Body of pancreas (tissue), 4 donors: ENCODE results near the gene ZNF775. TPM values are rescaled to one million over a fixed set of nuclear protein-coding genes. Genes with fewer than 3 reads are reported as not detected.

Source experiments
- ATAC-seq: fragments of 150-250 bp; one replicate; pipeline ENCODE4 v1.9.1; 2016
- DNase-seq, 4 donors: peaks; one replicate each; pipeline ENCODE4 v3.0.0-alpha.2; 2019
- H3K27ac ChIP-seq, 4 donors: fragments of 200-600 bp; sonication (generic); 1 replicate in 3 of 4; 2 replicates in 1 of 4; pipeline versions ENCODE4 v1.5.1 to v1.6.1; 2016 to 2019; ENCODE audit warnings: mild to moderate bottlenecking in 1 of 4, mixed read lengths in 1 of 4, moderate library complexity in 1 of 4
- H3K27me3 ChIP-seq, 2 donors: fragments of 200-600 bp; sonication (generic); one replicate each; pipeline ENCODE4 v1.6.0; 2016; ENCODE audit warnings: mild to moderate bottlenecking in 1 of 2
- H3K36me3 ChIP-seq, 2 donors: fragments of 200-600 bp; sonication (generic); replicated peaks in 1 of 2; 2 replicates each; pipeline ENCODE4 v1.5.1; 2016; ENCODE audit warnings: low read depth in 2 of 2; ENCODE audit not compliant: insufficient read depth in 1 of 2
- H3K4me1 ChIP-seq: fragments of 200-600 bp; sonication (generic); one replicate; pipeline ENCODE4 v1.6.0; 2016
- H3K4me3 ChIP-seq, 2 donors: fragments of 200-600 bp; sonication (generic); 1 replicate in 1 of 2; 2 replicates in 1 of 2; pipeline ENCODE4 v1.5.1; 2016 to 2019
- H3K9me3 ChIP-seq, 3 donors: fragments of 200-600 bp; sonication (generic); 1 replicate in 2 of 3; 2 replicates in 1 of 3; pipeline ENCODE4 v1.5.1; 2016
- POLR2A ChIP-seq, 3 donors: fragments of 450-650 bp; IDR thresholded peaks; one replicate each; pipeline ENCODE4 v1.6.1; 2016; ENCODE audit warnings: antibody characterized with exemption in 3 of 3, mild to moderate bottlenecking in 2 of 3
- WGBS, 2 donors: methylation state at CpG; one replicate each; pipeline ENCODE4 v1.1.5; 2017; 5-methylcytosine and 5-hydroxymethylcytosine counted together
- intact Hi-C: fragments of 100-400 bp; cut with DNase I; formaldehyde crosslinking; loops from one replicate; pipeline ENCODE4 v1.15.1; 2023
- total RNA-seq, 2 donors: library from RNA; depleted of rRNA; stranded (reverse); fragments of >200 nt; gene quantifications; one replicate each; pipeline ENCODE4 v1.1.0, GENCODE V29; 2016
- TF ChIP-seq, protein P1 (sequence below), 7 experiments: fragments of 450-650 bp in 4 of 7; fragments of 200-600 bp in 3 of 7; sonication (generic) in 3 of 7; IDR thresholded peaks; one replicate each; pipeline ENCODE4 v1.5.1; 2016 to 2019; ENCODE audit warnings: antibody characterized with exemption in 7 of 7

Gene ZNF775
- total RNA-seq, 2 donors from 2014 or later = 6.0 to 10.2 TPM

GRCh38 chr7:150390205-150390604 is 11.1 kb downstream of the ZNF775 start:
- TF ChIP-seq, protein P1, sequence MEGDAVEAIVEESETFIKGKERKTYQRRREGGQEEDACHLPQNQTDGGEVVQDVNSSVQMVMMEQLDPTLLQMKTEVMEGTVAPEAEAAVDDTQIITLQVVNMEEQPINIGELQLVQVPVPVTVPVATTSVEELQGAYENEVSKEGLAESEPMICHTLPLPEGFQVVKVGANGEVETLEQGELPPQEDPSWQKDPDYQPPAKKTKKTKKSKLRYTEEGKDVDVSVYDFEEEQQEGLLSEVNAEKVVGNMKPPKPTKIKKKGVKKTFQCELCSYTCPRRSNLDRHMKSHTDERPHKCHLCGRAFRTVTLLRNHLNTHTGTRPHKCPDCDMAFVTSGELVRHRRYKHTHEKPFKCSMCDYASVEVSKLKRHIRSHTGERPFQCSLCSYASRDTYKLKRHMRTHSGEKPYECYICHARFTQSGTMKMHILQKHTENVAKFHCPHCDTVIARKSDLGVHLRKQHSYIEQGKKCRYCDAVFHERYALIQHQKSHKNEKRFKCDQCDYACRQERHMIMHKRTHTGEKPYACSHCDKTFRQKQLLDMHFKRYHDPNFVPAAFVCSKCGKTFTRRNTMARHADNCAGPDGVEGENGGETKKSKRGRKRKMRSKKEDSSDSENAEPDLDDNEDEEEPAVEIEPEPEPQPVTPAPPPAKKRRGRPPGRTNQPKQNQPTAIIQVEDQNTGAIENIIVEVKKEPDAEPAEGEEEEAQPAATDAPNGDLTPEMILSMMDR (IDR thresholded peaks at IDR 0.05) = no peak
- no peak for TF ChIP-seq POLR2A (IDR thresholded peaks at IDR 0.05)
- H3K36me3 ChIP-seq = no peaks in the 10 kb centered on the region
- WGBS, 2 donors = 88 to 93% methylated on average over 6 to 7 of the region's 7 CpGs
- no peak for DNase-seq
- peaks cover 18% of the 10 kb centered on the region for H3K4me1 ChIP-seq
- no peaks in the 10 kb centered on the region for H3K27me3 ChIP-seq
- no peak overlapping the region for H3K4me3 ChIP-seq
- peak overlapping the region in 1 of 4 donors; percentile 1 for H3K27ac ChIP-seq
- intact Hi-C loops = no loop called here
- H3K9me3 ChIP-seq = no peaks in the 10 kb centered on the region
- ATAC-seq = no peak

DNA sequence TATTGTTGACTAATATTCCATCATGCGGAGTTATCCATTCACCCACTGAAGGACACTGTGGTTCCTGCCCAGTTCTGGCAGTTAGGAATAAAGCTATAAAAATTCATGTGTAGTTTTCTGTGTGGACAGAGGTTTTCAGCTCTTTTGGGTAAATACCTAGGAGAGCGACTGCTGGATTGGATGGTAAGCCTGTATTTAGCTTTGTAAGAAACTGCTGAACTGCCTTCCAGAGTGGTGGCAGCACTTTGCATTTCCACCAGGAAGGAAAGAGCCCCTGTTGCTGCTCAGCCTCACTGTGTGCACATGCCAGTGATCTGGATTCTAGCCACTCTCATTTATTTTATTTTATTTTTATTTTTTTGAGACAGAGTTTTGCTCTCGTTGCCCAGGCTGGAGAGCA is 14.2 kb downstream of the ZNF775 start:
- no peak for ATAC-seq
- H3K4me3 ChIP-seq = no peak overlapping the region
- no peak for DNase-seq
- no peaks in the 10 kb centered on the region for H3K9me3 ChIP-seq
- H3K36me3 ChIP-seq = peaks cover 0 to 3% of the 10 kb centered on the region in 2 donors
- peaks cover 16% of the 10 kb centered on the region for H3K4me1 ChIP-seq
- peak overlapping the region in 3 of 4 donors; percentile 10 to 58 (median 23) for H3K27ac ChIP-seq
- TF ChIP-seq, protein P1 (IDR thresholded peaks at IDR 0.05) = no peak
- TF ChIP-seq POLR2A (IDR thresholded peaks at IDR 0.05) = no peak
- intact Hi-C loops = no loop called here
- no peaks in the 10 kb centered on the region for H3K27me3 ChIP-seq
- 55 to 56% methylated on average over 3 of the region's 3 CpGs for WGBS, 2 donors

DNA sequence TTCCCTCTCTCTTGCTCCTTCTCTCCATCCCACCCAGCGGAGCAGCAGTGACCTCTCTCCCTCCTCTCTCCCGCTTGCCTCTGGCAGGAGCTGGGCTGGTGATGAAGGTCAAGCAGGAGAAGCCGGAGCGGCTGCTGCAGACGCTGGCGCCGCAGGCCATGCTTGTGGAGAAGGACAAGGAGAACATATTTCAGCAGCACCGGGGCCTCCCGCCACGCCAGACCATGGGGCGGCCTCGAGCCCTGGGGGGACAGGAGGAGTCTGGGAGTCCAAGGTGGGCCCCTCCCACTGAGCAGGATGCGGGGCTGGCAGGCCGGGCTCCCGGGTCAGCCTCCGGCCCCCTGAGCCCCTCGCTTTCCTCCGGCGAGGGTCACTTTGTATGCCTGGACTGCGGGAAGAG is 17.3 kb downstream of the ZNF775 start:
- 89 to 95% methylated on average over 10 to 20 of the region's 20 CpGs for WGBS, 2 donors
- DNase-seq (no peak), ATAC-seq (no peak)
- peaks cover 17% of the 10 kb centered on the region for H3K4me1 ChIP-seq
- H3K36me3 ChIP-seq = peaks cover 0 to 3% of the 10 kb centered on the region in 2 donors
- H3K27ac ChIP-seq = no peak overlapping the region
- no peaks in the 10 kb centered on the region for H3K27me3 ChIP-seq
- TF ChIP-seq, protein P1 (IDR thresholded peaks at IDR 0.05) = no peak
- TF ChIP-seq POLR2A (IDR thresholded peaks at IDR 0.05) = no peak
- no peaks in the 10 kb centered on the region for H3K9me3 ChIP-seq
- no peak overlapping the region for H3K4me3 ChIP-seq
- intact Hi-C loops = no loop called here

- no peak for TF ChIP-seq POLR2A (IDR thresholded peaks at IDR 0.05)
- TF ChIP-seq, protein P1 (IDR thresholded peaks at IDR 0.05) = no peak
- Histone ChIP-seq H3K4me1 (peaks cover 17% of the 10 kb centered on the region), H3K36me3 (peaks cover 0 to 3% of the 10 kb centered on the region in 2 donors), H3K4me3 (no peak overlapping the region), H3K27ac (no peak overlapping the region), H3K27me3 (no peaks in the 10 kb centered on the region), H3K9me3 (no peaks in the 10 kb centered on the region)
- DNase-seq (no peak), ATAC-seq (no peak)
- intact Hi-C loops = no loop called here
- WGBS, 2 donors = 96% methylated on average over 5 to 38 of the region's 48 CpGs
These were observed 17.7 kb downstream of the ZNF775 start for GRCh38 chr7:150396851-150397260.

DNA sequence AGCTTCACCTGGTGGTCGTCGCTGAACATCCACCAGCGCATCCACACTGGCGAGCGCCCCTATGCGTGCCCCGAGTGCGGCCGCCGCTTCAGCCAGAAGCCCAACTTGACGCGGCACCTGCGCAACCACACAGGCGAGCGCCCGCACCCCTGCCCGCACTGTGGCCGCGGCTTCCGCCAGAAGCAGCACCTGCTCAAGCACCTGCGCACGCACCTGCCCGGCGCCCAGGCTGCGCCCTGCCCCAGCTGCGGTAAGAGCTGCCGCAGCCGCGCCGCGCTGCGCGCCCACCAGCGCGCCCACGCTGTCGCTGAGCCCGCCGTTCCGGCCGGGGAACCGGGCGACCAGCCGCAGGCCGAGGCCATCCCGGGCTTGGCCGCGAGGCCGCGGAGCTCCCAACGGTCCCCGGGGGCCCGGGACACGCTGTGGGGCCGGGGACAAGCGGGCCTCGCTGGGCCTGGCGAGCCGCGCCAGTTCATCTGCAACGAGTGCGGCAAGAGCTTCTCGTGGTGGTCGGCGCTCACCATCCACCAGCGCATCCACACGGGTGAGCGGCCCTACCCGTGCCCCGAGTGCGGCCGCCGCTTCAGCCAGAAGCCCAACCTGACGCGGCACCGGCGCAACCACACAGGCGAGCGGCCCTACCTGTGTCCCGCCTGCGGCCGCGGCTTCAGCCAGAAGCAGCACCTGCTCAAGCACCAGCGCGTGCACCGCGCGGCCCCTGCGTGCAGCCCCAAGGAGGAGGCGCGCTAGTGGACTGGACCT is 18.4 kb downstream of the ZNF775 start:
- TF ChIP-seq, protein P1 (IDR thresholded peaks at IDR 0.05) = no peak
- intact Hi-C loops = no loop called here
- Histone ChIP-seq H3K4me3 (no peak overlapping the region), H3K9me3 (no peaks in the 10 kb centered on the region), H3K4me1 (peaks cover 17% of the 10 kb centered on the region), H3K36me3 (peaks cover 0 to 3% of the 10 kb centered on the region in 2 donors), H3K27ac (no peak overlapping the region), H3K27me3 (no peaks in the 10 kb centered on the region)
- no peak for DNase-seq
- 94 to 95% methylated on average over 39 to 68 of the region's 91 CpGs for WGBS, 2 donors
- ATAC-seq = no peak
